ENCODE results near the gene COBL.

COBL gene

GRCh38 chr7:51269911-51270310 is 46.7 kb downstream of the COBL start:
- no peak for TF ChIP-seq CTCF (IDR thresholded peaks at IDR 0.05)
- intact Hi-C loops (cut with DNase I; ENCODE audit: low total_unique reads): no loop called here
- Histone ChIP-seq H3K27ac (no peak overlapping the region), H3K4me3 (no peak overlapping the region), H3K27me3 (no peaks in the 10 kb centered on the region), H3K9me3 (no peaks in the 10 kb centered on the region), H3K36me3 (no peaks in the 10 kb centered on the region), H3K4me1 (peaks cover 0 to 8% (median 3%) of the 10 kb centered on the region in 4 donors)
- no peak for DNase-seq

DNA sequence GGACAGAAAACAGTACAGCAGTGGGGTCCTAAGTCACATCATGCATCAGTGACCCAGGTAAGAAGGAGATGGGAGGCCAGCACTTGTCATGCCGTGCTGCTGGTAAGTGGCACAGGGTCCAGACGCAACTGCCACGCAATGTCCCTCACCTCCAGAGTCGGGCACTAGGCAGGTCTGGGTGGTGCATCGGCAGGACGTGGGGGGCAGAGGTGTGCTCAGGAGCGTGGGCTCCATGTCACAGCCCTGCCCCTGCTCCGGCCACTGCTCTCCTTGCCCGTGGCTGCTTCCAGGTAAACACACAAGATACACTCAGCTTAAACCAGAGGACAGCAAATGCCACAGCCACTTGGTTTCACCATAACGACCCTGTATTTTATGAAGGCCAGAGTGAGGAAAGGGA is 47.3 kb downstream of the COBL start:
- no peak overlapping the region for H3K27ac ChIP-seq

DNA sequence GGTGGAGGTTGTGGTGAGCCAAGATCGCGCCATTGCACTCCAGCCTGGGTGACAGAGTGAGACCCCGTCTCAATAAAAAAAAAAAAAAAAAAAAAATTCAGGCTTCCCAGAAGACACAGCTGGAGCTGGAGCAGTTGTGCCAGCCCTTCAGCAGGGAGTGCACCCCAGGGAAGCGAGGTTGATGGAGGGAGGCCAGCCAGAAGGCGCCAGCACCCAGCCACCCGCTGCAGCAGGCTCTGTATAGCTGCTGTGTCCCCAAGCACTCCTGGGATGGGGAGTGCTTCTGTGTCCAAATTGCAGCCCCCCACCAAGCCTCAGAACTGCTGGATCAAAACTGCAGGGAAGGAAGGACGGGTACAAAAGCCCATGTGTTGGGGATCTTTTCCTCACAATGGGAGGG is 47.8 kb downstream of the COBL start:
- no peak for TF ChIP-seq CTCF (IDR thresholded peaks at IDR 0.05)
- no peak overlapping the region for H3K27ac ChIP-seq
- H3K27me3 ChIP-seq: no peaks in the 10 kb centered on the region
- intact Hi-C loops (cut with DNase I; ENCODE audit: low total_unique reads): no loop called here
- DNase-seq: no peak
- H3K9me3 ChIP-seq: no peaks in the 10 kb centered on the region
- H3K36me3 ChIP-seq: no peaks in the 10 kb centered on the region
- no peak overlapping the region for H3K4me3 ChIP-seq
- peaks cover 0 to 8% (median 3%) of the 10 kb centered on the region in 4 donors for H3K4me1 ChIP-seq

More for the DNA sequence above, 47.3 kb downstream of the COBL start:
- intact Hi-C loops (cut with DNase I; ENCODE audit: low total_unique reads): no loop called here
- no peaks in the 10 kb centered on the region for H3K9me3 ChIP-seq
- DNase-seq: no peak
- TF ChIP-seq CTCF (IDR thresholded peaks at IDR 0.05): no peak
- peaks cover 0 to 8% (median 3%) of the 10 kb centered on the region in 4 donors for H3K4me1 ChIP-seq
- no peak overlapping the region for H3K4me3 ChIP-seq
- H3K36me3 ChIP-seq: no peaks in the 10 kb centered on the region
- no peaks in the 10 kb centered on the region for H3K27me3 ChIP-seq

GRCh38 chr7:51267169-51267568 is 49.4 kb downstream of the COBL start:
- Histone ChIP-seq H3K27me3 (no peaks in the 10 kb centered on the region), H3K4me3 (no peak overlapping the region), H3K9me3 (no peaks in the 10 kb centered on the region), H3K27ac (no peak overlapping the region), H3K36me3 (no peaks in the 10 kb centered on the region), H3K4me1 (peaks cover 0 to 11% (median 3%) of the 10 kb centered on the region in 4 donors)
- no peak for DNase-seq
- no peak for TF ChIP-seq CTCF (IDR thresholded peaks at IDR 0.05)
- intact Hi-C loops (cut with DNase I; ENCODE audit: low total_unique reads): no loop called here

GRCh38 chr7:51265066-51265907 is 51.3 kb downstream of the COBL start:
- no peaks in the 10 kb centered on the region for H3K27me3 ChIP-seq
- peaks cover 0 to 11% (median 3%) of the 10 kb centered on the region in 4 donors for H3K4me1 ChIP-seq
- H3K27ac ChIP-seq: no peak overlapping the region
- no peaks in the 10 kb centered on the region for H3K36me3 ChIP-seq
- no peaks in the 10 kb centered on the region for H3K9me3 ChIP-seq
- no peak for DNase-seq
- no peak for TF ChIP-seq CTCF (IDR thresholded peaks at IDR 0.05)
- H3K4me3 ChIP-seq: no peak overlapping the region
- intact Hi-C loops (cut with DNase I; ENCODE audit: low total_unique reads): no loop called here
